Nephron progenitor cell (in vitro differentiated cells): ENCODE results near the gene SPATC1L.
"Not testable (repeated sequence)": the region's sequence is repeated elsewhere in the genome, so short reads cannot be mapped to it uniquely, and the experiment has no call there.

Source experiments
- DNase-seq: peaks from one replicate; pipeline ENCODE4 v3.0.0; 2021
- H3K27ac Mint-ChIP-seq: 2 replicates; pipeline ENCODE4 v1.8.0; 2021; ENCODE audit warnings: mild to moderate bottlenecking, moderate library complexity, mixed read lengths
- H3K27me3 Mint-ChIP-seq: 2 replicates; pipeline ENCODE4 v1.8.0; 2021; ENCODE audit warnings: mild to moderate bottlenecking, low read depth, mixed read lengths; ENCODE audit not compliant: poor library complexity
- H3K36me3 Mint-ChIP-seq: 2 replicates; pipeline ENCODE4 v1.8.0; 2021; ENCODE audit warnings: low read depth, mixed read lengths
- H3K4me1 Mint-ChIP-seq: 2 replicates; pipeline ENCODE4 v1.8.0; 2021; ENCODE audit warnings: mixed read lengths
- H3K4me3 Mint-ChIP-seq: 2 replicates; pipeline ENCODE4 v1.8.0; 2021; ENCODE audit warnings: mild to moderate bottlenecking, moderate library complexity, mixed read lengths
- H3K9me3 Mint-ChIP-seq: 2 replicates; pipeline ENCODE4 v1.8.0; 2021; ENCODE audit warnings: mild to moderate bottlenecking, moderate library complexity, mixed read lengths
- CTCF ChIP-seq: fragments of 200-600 bp; sonication (generic); IDR thresholded peaks from 2 replicates; pipeline ENCODE4 v1.5.0; 2021; ENCODE audit warnings: antibody characterized with exemption

The SPATC1L gene

GRCh38 chr21:46226920-46227599 is 42.8 kb upstream of the SPATC1L start:
- DNase-seq: no peak
- peaks cover 63% of the 10 kb centered on the region for H3K36me3 Mint-ChIP-seq
- no peaks in the 10 kb centered on the region for H3K27me3 Mint-ChIP-seq

GRCh38 chr21:46226146-46226545 is 41.9 kb upstream of the SPATC1L start:
- Mint-ChIP-seq H3K9me3 (peaks cover 41% of the 10 kb centered on the region), H3K27me3 (peaks cover 3% of the 10 kb centered on the region), H3K4me3 (peak overlapping the region; percentile 84), H3K4me1 (peaks cover 56% of the 10 kb centered on the region), H3K36me3 (peaks cover 62% of the 10 kb centered on the region), H3K27ac (no peak overlapping the region)
- DNase-seq: no peak
- no peak for TF ChIP-seq CTCF

More at GRCh38 chr21:46226920-46227599, 42.8 kb upstream of the SPATC1L start:
- TF ChIP-seq CTCF: no peak
- Mint-ChIP-seq H3K27ac (no peak overlapping the region), H3K9me3 (peaks cover 50% of the 10 kb centered on the region), H3K4me3 (peak overlapping the region; percentile 84), H3K4me1 (peaks cover 56% of the 10 kb centered on the region)

- peaks cover 57% of the 10 kb centered on the region for H3K4me1 Mint-ChIP-seq
- peak overlapping the region; percentile 92 for H3K27ac Mint-ChIP-seq
- H3K36me3 Mint-ChIP-seq: peaks cover 57% of the 10 kb centered on the region
- not testable (repeated sequence) for DNase-seq, H3K27me3 Mint-ChIP-seq, H3K4me3 Mint-ChIP-seq
- H3K9me3 Mint-ChIP-seq: peaks cover 19% of the 10 kb centered on the region
These were observed 39.4 kb upstream of the SPATC1L start for GRCh38 chr21:46223661-46224060.

- no peak for TF ChIP-seq CTCF
- Mint-ChIP-seq H3K4me1 (peaks cover 57% of the 10 kb centered on the region), H3K27ac (no peak overlapping the region), H3K9me3 (peaks cover 19% of the 10 kb centered on the region), H3K4me3 (no peak overlapping the region), H3K36me3 (peaks cover 58% of the 10 kb centered on the region), H3K27me3 (peaks cover 5% of the 10 kb centered on the region)
- no peak for DNase-seq
These were observed 39.0 kb upstream of the SPATC1L start for GRCh38 chr21:46223217-46223616.

- Mint-ChIP-seq H3K4me3 (no peak overlapping the region), H3K27me3 (peaks cover 5% of the 10 kb centered on the region), H3K36me3 (peaks cover 58% of the 10 kb centered on the region), H3K9me3 (peaks cover 19% of the 10 kb centered on the region), H3K27ac (no peak overlapping the region), H3K4me1 (peaks cover 56% of the 10 kb centered on the region)
- DNase-seq: no peak
- no peak for TF ChIP-seq CTCF
These were observed 38.3 kb upstream of the SPATC1L start for GRCh38 chr21:46222436-46223116.

GRCh38 chr21:46221664-46222435 is 37.6 kb upstream of the SPATC1L start:
- Mint-ChIP-seq H3K27ac (peak overlapping the region; percentile 83), H3K36me3 (peaks cover 53% of the 10 kb centered on the region), H3K27me3 (peaks cover 5% of the 10 kb centered on the region), H3K9me3 (peaks cover 15% of the 10 kb centered on the region), H3K4me3 (no peak overlapping the region), H3K4me1 (peaks cover 51% of the 10 kb centered on the region)
- DNase-seq: no peak
- no peak for TF ChIP-seq CTCF
